NCI-H2227 (cell line): Measurements from ENCODE around the gene TRIM13.
"Not testable (repeated sequence)": the region's sequence is repeated elsewhere in the genome, so short reads cannot be mapped to it uniquely, and the experiment has no call there.

ENCODE experiments used
- DNase-seq: peaks from one replicate; lab custom pipeline; 2025; ENCODE audit not compliant: unreplicated experiment; lab: John Stamatoyannopoulos, UW

The TRIM13 gene

GRCh38 chr13:50055454-50055853, 58.6 kb downstream of the TRIM13 start:
- no peak for DNase-seq

- no peak for DNase-seq
These were observed 63.9 kb downstream of the TRIM13 start for GRCh38 chr13:50060718-50061117.

- DNase-seq = not testable (repeated sequence)
These were observed 65.5 kb downstream of the TRIM13 start for GRCh38 chr13:50062336-50062735.

- DNase-seq = no peak
These were observed 68.9 kb downstream of the TRIM13 start for GRCh38 chr13:50065712-50066111.
